Stomach (tissue), 4 donors: Measurements from ENCODE around the gene CT47B1.

Experiments used
- CTCF ChIP-seq, 7 experiments: fragments of 450-650 bp in 4 of 7; fragments of 200-600 bp in 3 of 7; sonication (generic) in 3 of 7; IDR thresholded peaks; one replicate each; pipeline ENCODE4 v1.5.1; 2016 to 2019; ENCODE audit warnings: antibody characterized with exemption in 7 of 7, control low read depth in 2 of 7, mild to moderate bottlenecking in 1 of 7
- EP300 ChIP-seq: sonication (generic); formaldehyde crosslinking; IDR thresholded peaks from one replicate; pipeline ENCODE4 v1.6.1; 2017; ENCODE audit warnings: antibody characterized with exemption
- POLR2A ChIP-seq, 4 donors: fragments of 450-650 bp; IDR thresholded peaks; one replicate each; pipeline ENCODE4 v1.6.1; 2016; ENCODE audit warnings: antibody characterized with exemption in 4 of 4, control low read depth in 2 of 4, mild to moderate bottlenecking in 1 of 4, moderate library complexity in 1 of 4
- POLR2AphosphoS5 ChIP-seq, 3 donors: sonication (generic); formaldehyde crosslinking; IDR thresholded peaks; one replicate each; pipeline ENCODE4 v1.6.1; 2016; ENCODE audit warnings: antibody characterized with exemption in 3 of 3

- TF ChIP-seq CTCF (IDR thresholded peaks at IDR 0.05), result no peak
- TF ChIP-seq POLR2AphosphoS5 (IDR thresholded peaks at IDR 0.05), result no peak
- TF ChIP-seq POLR2A (IDR thresholded peaks at IDR 0.05), result no peak
- no peak for TF ChIP-seq EP300
Observed at GRCh38 chrX:120824021-120824420, 51.6 kb downstream of the CT47B1 start.
